K562 (cell line): ENCODE measurements around the gene GZMM. TPM values are rescaled to one million over a fixed set of nuclear protein-coding genes. Genes with fewer than 3 reads are reported as not detected.

Source experiments
- CEBPB ChIP-seq: fragments of 450-650 bp; IDR thresholded peaks from 2 replicates; pipeline ENCODE4 v1.6.1; 2016; ENCODE audit warnings: missing genetic modification characterization, missing compliant biosample characterization
- CHD4 ChIP-seq: fragments of 200-600 bp; sonication (generic); IDR thresholded peaks from 3 replicates; pipeline ENCODE4 v1.6.1; 2012; ENCODE audit warnings: low read depth, mild to moderate bottlenecking, mixed read lengths, low read length, inconsistent platforms; ENCODE audit not compliant: insufficient read depth, insufficient replicate concordance, poor library complexity, severe bottlenecking
- DPF2 ChIP-seq: fragments of 450-650 bp; IDR thresholded peaks from 2 replicates; pipeline ENCODE4 v1.6.1; 2016
- ELF4 ChIP-seq: fragments of 450-650 bp; formaldehyde crosslinking; IDR thresholded peaks from 2 replicates; pipeline ENCODE4 v1.4.0; 2022; ENCODE audit warnings: missing genetic modification characterization
- GTF2F1 ChIP-seq: IDR thresholded peaks from 2 replicates; pipeline ENCODE4 v1.6.1; 2011; ENCODE audit warnings: low read depth, low read length, improper control_type of control experiment
- HDAC3 ChIP-seq: fragments of 450-650 bp; IDR thresholded peaks from 2 replicates; pipeline ENCODE4 v1.6.1; 2018; ENCODE audit warnings: borderline replicate concordance, mild to moderate bottlenecking, moderate library complexity; ENCODE audit not compliant: partially characterized antibody
- HES1 ChIP-seq: fragments of 450-650 bp; IDR thresholded peaks from 2 replicates; pipeline ENCODE4 v1.6.1; 2016; ENCODE audit warnings: low read depth, mild to moderate bottlenecking, moderate library complexity
- MGA ChIP-seq: fragments of 450-650 bp; IDR thresholded peaks from 2 replicates; pipeline ENCODE4 v1.6.1; 2016; ENCODE audit warnings: mild to moderate bottlenecking, moderate library complexity
- MYC ChIP-seq, 2 experiments: fragments of 250-450 bp in 1 of 2; sonication (Bioruptor Pico) in 1 of 2; IDR thresholded peaks; 2 replicates each; pipeline versions ENCODE4 v1.5.1 to v1.6.1; 2012 to 2021; ENCODE audit warnings: low read depth in 2 of 2, borderline replicate concordance in 1 of 2, improper control_type of control experiment in 1 of 2, low read length in 1 of 2, mild to moderate bottlenecking in 1 of 2, moderate library complexity in 1 of 2
- POLR2A ChIP-seq: fragments of 450-650 bp; conservative IDR thresholded peaks from 2 replicates; pipeline ENCODE4 v1.6.1; 2016
- SIN3B ChIP-seq: fragments of 450-650 bp; IDR thresholded peaks from 2 replicates; pipeline ENCODE4 v1.6.1; 2017; ENCODE audit warnings: low read depth, mild to moderate bottlenecking, moderate library complexity
- TRIM28 ChIP-seq: fragments of 450-650 bp; IDR thresholded peaks from 2 replicates; pipeline ENCODE4 v1.6.1; 2017
- ZBTB9 ChIP-seq: fragments of 450-650 bp; formaldehyde crosslinking; IDR thresholded peaks from 2 replicates; pipeline ENCODE4 v1.4.0; 2020; ENCODE audit warnings: mild to moderate bottlenecking, moderate library complexity
- ZNF384 ChIP-seq: IDR thresholded peaks from 2 replicates; pipeline ENCODE4 v1.6.1; 2012; ENCODE audit warnings: low read depth, low read length, improper control_type of control experiment
- polyA plus RNA-seq, 8 experiments: library from polyadenylated mRNA; depleted of rRNA in 4 of 8; stranded (reverse) in 5 of 8; unstranded in 3 of 8; fragments of >200 nt; fragmentation: Nextera tagmentation in 2 of 8; fragmentation: Illumina TruSeq in 1 of 8; extraction: Ambion mirVana in 2 of 8; extraction: Trizol in 1 of 8; gene quantifications; 2 replicates each; pipeline versions ENCODE4 v1.2.1 to v1.2.3, GENCODE V29; 2011 to 2014; ENCODE audit warnings: inconsistent platforms in 1 of 8, missing spikeins in 1 of 8
- total RNA-seq, 7 experiments: library from RNA; depleted of rRNA in 6 of 7; stranded (reverse); fragments of >200 nt in 6 of 7; fragmentation: Illumina TruSeq in 2 of 7; extraction: Trizol in 2 of 7; gene quantifications; 2 replicates each; pipeline versions ENCODE4 v1.2.1 to v1.2.3, GENCODE V29; 2011 to 2021; ENCODE audit warnings: low replicate concordance in 1 of 7
- TF ChIP-seq, protein P1 (sequence below): sonication (generic); formaldehyde crosslinking; IDR thresholded peaks from 2 replicates; pipeline ENCODE4 v1.8.0; 2022; ENCODE audit warnings: missing genetic modification reagents, mild to moderate bottlenecking, moderate library complexity, borderline replicate concordance

The GZMM gene
- total and polyA plus RNA-seq, 9 of the 15 experiments (the other 6 are each of a cell fraction or from before 2014, with no cell fraction given), result 0.08 to 2.6 (median 0.70) TPM; not detected in 2

GRCh38 chr19:566403-566802 lies 22.6 kb downstream of the GZMM start (continued):
- TF ChIP-seq MGA (peak; percentile 77), TRIM28 (peak; percentile 78; the same call in 1 of the 2 replicates), HES1 (no peak), SIN3B (no peak), ZNF384 (peak; percentile 43), HDAC3 (peak; percentile 33), MYC (IDR thresholded peaks at IDR 0.05; ENCODE audit: low read depth, low read length) (peak; percentile 17; the same call in 1 of the 2 replicates), MYC (CRISPR knock-in tag; IDR thresholded peaks at IDR 0.05; ENCODE audit: borderline replicate concordance, low read depth) (no peak), CEBPB (tag) (peak; percentile 98), ELF4 (CRISPR knock-in tag) (no peak), ZBTB9 (no peak), CHD4 (no peak), POLR2A (peak; percentile 55), DPF2 (peak; percentile 77), GTF2F1 (no peak)
- TF ChIP-seq, protein P1, sequence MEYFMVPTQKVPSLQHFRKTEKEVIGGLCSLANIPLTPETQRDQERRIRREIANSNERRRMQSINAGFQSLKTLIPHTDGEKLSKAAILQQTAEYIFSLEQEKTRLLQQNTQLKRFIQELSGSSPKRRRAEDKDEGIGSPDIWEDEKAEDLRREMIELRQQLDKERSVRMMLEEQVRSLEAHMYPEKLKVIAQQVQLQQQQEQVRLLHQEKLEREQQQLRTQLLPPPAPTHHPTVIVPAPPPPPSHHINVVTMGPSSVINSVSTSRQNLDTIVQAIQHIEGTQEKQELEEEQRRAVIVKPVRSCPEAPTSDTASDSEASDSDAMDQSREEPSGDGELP (CRISPR knock-in tag), result 0 out of 2 replicates have a peak, but pooled peaks have one; percentile 16
